ENCODE results near the gene PIEZO2.
"Not testable (repeated sequence)": the region's sequence is repeated elsewhere in the genome, so short reads cannot be mapped to it uniquely, and the experiment has no call there.

The PIEZO2 gene

DNA sequence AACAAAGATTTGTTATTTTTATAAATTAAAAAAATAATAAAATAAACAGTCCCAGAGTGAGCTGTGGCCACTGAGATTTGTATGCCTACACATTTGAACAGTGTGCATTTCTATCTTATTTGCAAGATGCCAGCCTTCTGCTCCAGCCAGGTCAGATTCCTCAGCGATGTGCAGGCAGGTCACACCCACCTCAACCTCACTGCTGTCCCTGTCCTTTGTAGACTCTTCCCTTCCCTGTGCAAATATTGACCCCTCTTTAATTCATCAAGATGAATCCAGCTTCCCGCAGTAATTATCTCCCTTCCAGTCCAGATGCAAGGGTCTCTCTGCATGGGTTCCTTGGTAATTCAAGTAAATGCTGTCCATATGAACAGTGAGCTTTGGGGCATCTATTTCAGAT, 256.2 kb downstream of the PIEZO2 start:
- DNase-seq (ENCODE audit: low read depth), result no peak

DNA sequence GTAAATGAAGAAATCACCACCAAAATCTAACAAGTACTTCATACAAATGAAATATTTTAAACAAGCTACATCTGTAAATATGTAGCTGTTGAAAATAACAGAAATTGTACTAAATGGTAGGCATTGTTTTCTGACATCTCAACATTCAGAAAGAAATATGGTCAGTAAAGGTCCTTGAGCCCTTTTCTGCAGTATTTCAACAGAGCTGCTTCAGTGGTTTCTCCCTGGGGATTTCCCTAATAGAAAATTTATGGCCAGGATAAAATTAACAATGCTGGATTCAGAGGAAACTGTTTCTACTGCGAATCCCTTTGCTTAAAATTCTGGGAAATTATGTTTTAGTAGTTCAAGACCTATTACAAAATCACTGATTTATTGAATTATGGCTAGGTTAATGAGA, 256.6 kb downstream of the PIEZO2 start:
- peak; percentile 9 for DNase-seq (ENCODE audit: low read depth)

DNA sequence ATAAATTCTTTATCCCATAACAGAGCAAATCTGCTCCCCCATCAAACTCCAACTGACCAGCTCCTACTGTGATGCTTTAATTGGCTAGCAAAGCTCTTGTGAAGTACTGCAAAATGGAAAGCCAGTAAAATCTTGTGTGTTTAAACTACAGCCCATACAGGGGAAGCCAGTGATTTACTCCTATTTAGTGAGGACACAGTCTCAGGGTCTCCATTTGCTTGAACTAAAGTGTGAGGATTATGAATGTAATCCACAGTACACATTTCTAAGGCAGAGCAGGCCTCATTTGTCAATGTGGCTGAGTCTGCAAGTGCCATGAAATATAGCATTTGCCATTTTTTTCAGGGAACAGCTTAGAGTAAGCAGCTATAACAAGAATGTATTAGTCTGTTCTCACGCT, 259.3 kb downstream of the PIEZO2 start:
- no peak for DNase-seq (ENCODE audit: low read depth)

DNA sequence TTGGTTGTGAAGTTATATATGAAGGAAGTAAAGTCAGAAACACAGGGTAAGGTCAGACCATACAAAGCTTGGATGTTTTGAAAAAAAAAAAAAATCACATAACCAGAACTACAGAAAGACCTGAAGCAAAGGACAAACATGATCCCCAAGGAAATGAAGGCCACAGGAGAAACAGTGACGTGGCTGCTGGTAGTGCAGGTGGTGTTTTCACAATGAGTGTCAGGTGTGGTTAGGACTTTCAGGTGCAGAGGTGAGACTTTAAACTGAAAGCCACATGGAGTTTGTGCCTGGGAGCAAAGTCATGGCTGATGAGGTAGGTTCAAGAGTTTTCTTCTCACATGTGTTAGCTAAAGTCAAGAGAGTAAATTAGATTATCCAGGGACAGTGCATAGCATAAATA, 270.7 kb downstream of the PIEZO2 start:
- DNase-seq (ENCODE audit: low read depth), result no peak

DNA sequence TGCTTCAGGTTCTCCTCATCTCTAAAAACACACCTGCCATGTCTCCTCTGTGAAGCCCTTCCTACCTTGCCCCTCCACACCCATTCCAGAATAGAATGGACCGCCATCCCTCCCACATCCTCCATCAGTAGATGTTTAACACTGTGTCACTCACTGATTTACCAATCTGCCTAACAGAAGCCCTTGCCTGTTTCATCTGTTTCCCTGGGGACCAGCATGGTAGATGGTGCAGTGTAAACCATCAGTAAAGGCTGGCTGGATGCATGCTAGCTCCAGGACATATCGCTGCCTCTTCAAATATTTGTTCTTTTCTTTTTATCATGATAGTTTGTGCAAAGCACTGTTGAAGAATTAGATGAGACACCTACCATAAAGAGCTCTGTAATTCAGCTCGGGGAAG, 271.4 kb downstream of the PIEZO2 start:
- DNase-seq (ENCODE audit: low read depth), result no peak

DNA sequence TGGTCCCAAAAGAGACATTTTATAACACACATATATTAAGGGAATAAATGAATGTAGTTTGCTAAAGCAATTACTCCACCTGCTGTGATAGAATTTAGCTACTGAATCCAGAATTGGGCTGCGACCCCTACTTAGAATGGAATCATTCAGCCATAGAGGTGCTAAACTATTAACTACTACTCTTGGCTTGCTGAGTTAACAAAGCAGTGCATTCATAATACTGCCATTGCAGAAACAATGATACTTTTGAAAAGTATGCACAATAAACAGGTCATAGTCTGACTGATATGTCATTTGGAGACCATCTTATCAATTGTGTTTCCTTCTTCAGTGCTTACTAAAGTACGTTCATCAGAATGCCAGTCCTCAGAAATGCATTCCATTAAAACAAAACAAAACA, 273.6 kb downstream of the PIEZO2 start:
- no peak for DNase-seq (ENCODE audit: low read depth)

DNA sequence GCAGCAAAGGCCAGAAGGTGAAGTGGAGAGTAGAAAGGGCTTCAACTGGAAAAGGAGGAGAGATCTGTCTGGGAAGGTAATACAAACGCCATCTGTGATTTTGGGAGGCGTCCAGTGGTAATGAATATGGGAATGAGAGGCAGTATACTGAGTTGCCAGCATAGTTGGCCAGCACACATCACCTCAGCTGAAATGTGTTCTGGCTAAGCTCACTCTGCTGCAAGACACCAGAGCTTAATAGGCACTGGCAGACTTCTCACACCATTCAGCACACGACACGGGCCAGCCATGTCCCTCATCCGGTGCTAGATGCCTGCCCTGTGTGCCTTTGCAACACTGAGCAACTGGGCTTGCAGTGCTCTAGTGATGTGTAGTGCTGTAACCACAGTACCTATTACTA, 277.1 kb downstream of the PIEZO2 start:
- no peak for DNase-seq (ENCODE audit: low read depth)

DNA sequence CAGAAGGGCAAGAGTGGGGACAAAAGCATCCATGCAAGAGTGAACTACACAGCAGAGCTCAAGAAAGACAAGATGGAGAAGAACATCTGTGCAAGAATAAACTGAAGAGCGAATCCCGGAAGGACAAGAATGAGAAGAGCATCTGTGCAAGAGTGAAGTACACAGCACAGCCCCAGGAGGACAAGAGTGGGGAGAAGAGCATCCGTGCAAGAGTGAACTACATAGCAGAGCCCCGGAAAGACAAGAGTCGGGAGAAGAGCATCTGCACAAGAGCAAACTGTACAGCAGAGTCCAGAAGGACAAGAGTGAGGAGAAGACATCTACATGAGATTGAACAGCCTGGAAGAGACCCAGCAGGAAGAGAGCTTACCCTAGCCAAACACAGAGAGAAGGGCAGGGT, 284.6 kb downstream of the PIEZO2 start:
- DNase-seq (ENCODE audit: low read depth), result no peak

DNA sequence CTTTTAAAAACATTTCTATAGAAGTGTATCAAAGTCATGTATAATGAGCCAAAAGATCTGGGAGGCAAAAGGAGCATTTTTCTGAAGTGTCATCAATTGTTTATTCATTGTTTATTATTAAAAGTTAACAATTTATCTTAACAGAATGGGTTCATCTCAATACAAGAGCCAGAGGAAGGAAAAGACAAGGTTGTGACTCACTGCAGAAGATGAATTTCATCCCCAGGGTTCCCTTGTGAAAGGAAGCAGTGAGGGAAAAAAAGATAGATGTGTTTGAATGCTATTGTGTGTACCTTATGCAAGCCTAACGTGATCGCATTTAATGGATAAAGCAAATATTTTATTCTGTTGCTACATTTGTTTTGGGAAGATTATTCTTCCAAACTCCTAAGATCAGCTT, 286.3 kb downstream of the PIEZO2 start:
- peak; percentile 57 for DNase-seq (ENCODE audit: low read depth)

DNA sequence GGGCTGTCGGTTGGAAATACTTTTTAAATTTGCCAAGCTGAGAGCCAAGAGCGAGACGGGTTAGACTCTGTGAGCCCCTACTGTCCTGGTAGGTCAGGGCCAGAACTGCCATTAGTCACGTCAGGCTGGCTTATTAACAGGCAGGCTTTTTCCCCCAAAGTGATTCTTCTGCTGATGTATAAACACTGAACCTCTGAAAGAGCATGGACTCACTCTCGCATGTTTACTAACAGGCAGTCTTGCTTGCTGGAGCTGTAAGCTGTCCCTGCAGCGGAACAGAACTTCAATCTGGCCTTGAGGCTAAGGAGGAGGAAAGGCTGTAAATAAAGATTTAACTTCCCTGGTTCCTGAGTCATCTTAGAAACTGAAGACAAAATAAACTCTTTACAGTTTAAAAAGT, 288.4 kb downstream of the PIEZO2 start:
- DNase-seq (ENCODE audit: low read depth), result peak; percentile 80

DNA sequence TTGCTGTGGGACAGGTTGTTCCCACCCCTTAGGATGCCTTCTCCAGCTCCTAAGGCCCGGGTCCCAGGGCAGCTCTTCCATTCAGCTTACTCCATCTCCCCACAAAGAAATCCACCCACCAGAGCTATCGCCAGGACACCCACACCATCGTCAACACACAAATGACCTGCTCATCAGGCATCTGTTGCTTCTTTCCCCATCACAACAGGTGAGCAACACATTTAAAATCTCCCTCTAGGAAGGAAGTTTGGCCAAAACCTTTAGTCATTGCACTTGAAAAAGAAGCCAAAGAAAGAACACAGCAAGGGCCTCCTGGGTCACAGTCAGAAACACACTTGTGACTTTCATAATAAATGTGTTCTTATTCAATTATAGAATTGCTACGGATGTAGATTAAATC, 289.0 kb downstream of the PIEZO2 start:
- DNase-seq (ENCODE audit: low read depth), result no peak

DNA sequence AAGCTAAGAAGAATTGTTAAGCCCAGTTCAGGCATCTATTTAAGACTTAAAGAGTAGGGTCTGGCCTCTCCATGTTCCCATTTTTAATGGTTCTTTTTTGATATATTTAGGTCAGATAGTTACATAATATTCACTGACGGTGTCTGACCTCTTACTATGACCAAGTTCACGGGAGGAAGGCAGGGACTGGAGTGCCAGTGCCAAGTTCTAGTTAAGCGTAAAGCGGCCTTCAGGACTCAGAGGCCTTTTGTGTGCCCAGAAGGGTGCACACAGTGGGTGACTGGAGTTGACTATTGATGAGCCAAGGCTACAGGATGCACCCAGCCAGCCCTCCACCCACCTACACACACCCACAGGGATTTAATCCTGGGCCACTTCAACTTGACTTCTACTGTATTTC, 290.9 kb downstream of the PIEZO2 start:
- no peak for DNase-seq (ENCODE audit: low read depth)

DNA sequence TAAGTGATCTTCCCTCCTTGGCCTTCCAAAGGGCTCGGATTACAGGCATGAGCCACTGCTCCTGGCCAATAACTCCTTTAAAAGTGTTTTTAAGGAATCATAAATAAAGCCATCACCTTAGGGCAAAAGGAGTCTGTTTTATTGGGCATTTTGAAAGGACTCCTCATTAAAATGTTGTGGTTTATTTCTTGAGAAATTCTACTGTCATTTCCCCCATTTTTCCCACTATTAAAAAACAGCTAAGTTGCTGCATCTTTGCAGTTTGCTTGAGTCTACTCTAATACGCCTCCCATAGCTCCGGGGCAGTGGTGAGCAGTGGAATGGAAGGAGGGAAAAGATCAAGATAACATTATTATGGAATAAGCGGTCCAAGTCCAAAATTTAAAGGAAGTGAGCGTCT, 293.2 kb downstream of the PIEZO2 start:
- DNase-seq (ENCODE audit: low read depth), result no peak

DNA sequence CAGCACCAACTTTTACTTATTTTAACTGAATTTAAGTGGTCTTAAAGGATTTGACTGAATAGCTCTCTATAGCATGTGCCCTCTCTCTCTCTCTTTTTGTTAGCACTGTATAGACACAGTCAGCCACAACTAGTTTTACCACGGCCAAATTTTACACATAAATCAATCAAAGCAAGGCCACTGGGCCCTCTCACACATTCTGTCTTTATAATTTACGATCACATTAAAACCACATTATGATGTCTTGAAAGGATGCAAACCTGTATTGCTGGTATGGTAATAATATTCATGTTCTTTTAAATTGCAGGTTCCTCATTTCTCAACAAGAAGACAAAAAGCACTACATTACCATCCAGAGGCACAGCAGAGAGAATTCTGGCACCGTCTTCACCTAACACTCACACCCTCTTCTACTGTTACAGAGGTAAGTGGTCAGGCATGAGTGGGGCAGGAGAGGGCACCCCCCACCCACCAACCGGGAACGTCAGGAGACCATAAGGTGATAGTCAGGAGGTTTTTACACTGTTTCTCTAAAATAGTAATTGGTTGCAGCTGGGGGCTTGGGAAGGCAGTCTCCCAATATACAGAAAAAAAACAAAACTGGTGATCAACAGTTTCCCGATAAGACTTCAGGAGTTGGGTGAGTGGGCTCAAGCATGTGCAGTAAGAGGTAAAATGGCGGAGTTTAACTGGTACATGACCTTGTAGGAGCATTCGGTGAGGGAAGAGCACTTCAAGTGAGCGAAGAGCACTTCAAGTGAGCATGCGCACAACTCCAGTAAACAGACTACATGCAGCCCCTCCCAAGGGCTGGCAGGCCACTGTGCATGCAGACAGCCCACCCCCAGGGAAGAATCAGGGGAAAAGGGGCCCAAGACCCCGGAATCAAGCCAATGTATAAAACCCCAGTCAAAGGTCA, 296.7 kb downstream of the PIEZO2 start:
- no peak for DNase-seq (ENCODE audit: low read depth)

DNA sequence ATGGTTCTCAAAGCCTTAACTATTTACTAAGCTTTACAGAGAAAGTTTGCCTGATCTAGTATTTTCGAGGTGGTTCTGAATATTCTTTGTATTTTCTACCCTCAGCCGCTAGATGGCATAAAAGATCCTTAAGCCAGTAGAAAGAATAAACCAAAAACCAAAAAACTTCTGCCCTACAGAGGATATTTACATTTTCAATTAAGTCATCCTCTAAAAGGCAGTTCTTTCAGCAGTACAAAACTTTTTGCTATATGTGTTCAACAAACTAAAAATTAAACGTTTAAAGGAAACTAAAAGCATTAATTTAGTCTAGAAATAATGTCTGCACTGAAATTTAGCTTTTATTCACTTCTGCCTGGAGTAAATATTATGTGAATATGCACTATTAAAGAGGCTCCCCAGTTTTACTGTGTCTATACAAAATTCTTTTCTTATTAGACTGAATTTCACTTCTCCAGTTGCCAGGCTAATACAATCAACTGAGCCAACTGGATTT, 297.5 kb downstream of the PIEZO2 start:
- DNase-seq (ENCODE audit: low read depth), result peak; percentile 64

DNA sequence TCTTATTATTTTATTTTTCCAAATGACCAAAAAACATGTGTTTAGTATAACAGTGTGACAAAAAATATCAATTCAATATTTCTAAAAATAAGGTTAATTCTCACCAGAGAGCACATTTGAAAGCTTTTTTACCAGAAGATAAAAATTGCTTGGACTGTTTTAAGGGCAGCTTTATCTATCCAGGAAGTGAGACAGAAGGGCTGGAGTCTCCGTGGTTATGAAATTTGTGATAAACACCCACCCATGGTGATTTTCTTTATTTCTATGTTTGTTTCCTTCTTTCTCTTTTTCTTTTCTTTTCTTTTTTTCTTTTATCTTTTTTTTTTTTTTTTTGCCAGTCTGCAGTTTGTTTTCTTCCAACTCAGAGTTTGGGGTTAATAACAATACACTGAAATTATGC, 298.5 kb downstream of the PIEZO2 start:
- peak; percentile 36 for DNase-seq (ENCODE audit: low read depth)

DNA sequence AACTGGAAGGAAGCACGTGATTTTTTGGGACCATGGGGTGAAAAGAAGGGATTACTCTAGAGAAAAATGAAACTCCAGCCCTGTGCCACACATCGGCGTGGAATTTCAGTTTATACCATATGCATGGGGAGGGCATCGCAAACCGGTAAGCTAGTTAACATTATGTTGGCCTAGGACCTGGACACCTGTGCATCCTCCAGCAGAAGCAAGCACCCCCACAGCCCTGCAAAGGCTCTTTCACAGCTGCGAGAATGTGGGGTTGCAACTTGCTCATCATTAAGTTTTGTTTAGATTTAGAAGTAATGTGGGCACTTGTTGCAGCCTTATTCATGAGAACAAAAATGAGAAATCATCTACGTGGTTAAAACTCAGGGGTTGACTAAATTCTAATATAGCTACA, 299.2 kb downstream of the PIEZO2 start:
- DNase-seq (ENCODE audit: low read depth), result no peak

DNA sequence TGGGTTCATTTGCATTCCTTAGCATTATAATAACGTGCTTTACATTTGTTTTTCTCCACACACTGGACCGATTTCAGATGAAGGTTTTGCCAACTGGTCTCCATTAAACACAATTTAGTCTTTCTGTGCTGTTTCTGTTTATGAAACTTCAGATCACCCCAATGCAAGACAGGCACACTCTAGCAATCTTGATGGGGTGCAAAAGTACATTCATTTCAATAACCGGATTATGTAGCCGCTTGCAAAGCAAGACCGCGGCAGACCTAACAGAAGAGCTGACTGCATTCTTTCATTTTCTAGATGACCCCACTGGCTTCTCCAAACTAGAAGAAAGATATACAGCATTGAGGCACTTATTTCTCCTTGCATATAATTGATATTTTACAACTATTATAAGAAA, 301.5 kb downstream of the PIEZO2 start:
- no peak for DNase-seq (ENCODE audit: low read depth)

DNA sequence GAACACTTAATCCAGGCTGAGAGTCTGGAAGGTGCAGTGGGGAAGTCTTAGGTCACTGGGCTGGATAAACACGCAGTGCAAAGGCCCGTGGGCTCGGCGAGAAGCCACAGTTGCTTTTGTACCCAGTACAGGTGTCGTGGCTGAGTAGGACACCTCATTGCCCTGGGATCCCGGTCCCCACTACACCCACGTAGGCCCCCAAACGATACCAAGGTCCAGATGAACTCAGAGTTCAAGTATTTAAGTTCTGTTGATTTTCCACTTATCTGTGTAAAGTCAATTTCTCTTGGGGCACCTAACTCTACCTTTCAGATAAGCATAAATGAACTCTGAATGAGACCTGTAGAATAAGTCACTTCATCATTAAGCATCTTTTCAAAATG, 302.0 kb downstream of the PIEZO2 start:
- DNase-seq (ENCODE audit: low read depth), result no peak

DNA sequence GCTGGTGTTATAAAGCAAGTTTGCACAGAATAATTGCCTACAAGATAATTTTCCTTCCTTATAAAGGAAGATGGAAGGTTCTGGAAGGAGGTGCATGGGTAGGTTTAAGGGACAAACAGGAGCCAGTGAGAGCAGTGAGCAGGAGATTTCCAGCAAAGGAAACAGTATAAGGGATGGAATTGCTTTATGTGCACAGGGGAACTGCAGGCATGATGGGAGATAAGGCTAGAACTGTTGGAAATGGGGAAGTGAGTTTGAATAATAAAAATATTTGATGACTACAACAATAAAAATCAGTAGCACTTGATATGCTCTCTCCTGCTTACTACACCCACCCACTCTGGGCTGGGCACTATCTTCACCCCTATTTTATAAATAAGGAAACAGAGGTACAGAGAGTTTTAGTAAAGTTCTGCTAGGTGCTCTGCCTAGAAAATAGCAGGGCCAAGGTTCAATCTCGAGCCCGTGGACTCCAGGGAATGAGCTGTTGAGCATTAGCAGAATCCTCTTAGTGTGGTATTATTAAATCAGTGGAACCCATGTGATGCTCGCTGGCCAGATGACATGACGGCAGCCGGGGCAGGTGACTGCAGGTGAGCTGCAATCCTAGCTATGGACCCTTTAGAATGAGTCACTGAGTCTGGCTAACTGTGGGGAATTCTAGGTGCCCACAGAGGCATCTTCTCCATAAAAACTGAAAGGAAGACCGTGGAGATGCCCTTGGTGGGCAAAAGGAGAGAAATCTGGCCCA, 302.5 kb downstream of the PIEZO2 start:
- DNase-seq (ENCODE audit: low read depth), result no peak

DNA sequence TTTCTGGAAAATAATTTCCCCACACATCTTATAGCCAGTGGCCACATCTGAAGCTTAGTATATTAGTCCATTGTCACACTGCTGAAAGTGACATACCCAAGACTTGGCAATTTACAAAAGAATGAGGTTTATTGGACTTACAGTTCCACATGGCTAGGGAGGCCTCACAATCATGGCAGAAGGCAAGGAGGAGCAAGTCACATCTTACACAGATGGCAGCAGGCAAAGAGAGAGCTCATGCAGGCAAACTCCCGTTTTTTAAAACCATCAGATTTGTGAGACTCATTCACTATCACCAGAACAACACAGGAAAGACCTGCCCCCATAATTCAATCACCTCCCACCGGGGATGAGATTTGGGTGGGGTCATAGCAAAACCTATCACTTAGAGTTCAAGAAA, 303.3 kb downstream of the PIEZO2 start:
- DNase-seq (ENCODE audit: low read depth), result not testable (repeated sequence)

DNA sequence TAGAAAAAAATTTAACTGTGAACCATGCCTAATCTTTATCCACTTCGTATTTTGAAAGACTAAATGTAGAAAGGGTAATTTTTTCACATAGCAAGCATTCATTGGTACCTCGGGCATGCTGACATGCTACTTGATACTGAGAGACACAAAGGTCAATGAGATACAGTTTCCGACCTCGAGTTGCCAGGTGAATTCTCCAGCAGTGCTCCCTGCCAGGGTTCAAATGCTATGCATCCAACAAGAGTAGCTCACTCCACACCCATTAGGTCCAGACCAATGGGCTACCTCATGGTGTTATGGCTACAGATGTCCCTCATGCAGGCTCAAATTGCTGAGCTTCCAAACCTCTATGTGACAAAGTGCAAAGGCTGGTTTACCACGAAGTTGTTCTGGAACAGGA, 305.8 kb downstream of the PIEZO2 start:
- DNase-seq (ENCODE audit: low read depth), result no peak

DNA sequence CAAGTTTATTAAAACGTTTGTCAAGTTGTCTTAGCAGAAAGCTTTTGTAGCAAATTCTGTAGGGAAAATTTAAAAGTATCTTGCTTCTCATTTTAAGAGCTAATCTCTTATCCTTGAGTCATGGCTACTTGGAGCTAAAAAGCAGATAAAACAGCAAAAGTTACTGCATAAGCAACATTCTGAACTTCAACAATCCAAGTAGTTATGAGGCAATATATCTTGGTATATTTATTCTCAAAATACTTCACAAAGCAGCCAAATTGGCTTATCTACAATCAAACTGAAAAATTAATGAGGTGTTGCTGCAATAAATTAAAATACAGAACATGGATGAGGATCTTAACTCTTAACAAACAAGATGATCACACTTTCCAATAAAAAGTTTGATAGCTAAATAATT, 306.5 kb downstream of the PIEZO2 start:
- DNase-seq (ENCODE audit: low read depth), result peak; percentile 24
